IMR-90 (cell line): Measurements from ENCODE around the gene ITSN1.

ENCODE experiments used
- BHLHE40 ChIP-seq: fragments of 150-350 bp; IDR thresholded peaks from 2 replicates; pipeline ENCODE4 v1.6.1; 2016; ENCODE audit warnings: mild to moderate bottlenecking, low read depth, low read length
- CEBPB ChIP-seq: IDR thresholded peaks from 2 replicates; pipeline ENCODE4 v1.6.1; 2012; ENCODE audit warnings: low read depth, low read length, improper control_type of control experiment
- FOS ChIP-seq: fragments of 150-350 bp; IDR thresholded peaks from 2 replicates; pipeline ENCODE4 v1.6.1; 2016; ENCODE audit warnings: low read depth, low read length
- MAFK ChIP-seq: IDR thresholded peaks from 2 replicates; pipeline ENCODE4 v1.6.1; 2012; ENCODE audit warnings: low read depth, low read length, improper control_type of control experiment
- MAZ ChIP-seq: IDR thresholded peaks from 2 replicates; pipeline ENCODE4 v1.6.1; 2012; ENCODE audit warnings: low read depth, mild to moderate bottlenecking, low read length, improper control_type of control experiment, moderate library complexity, borderline replicate concordance
- MXI1 ChIP-seq: IDR thresholded peaks from 2 replicates; pipeline ENCODE4 v1.6.1; 2012; ENCODE audit warnings: low read depth, mild to moderate bottlenecking, low read length, moderate library complexity, borderline replicate concordance
- NFE2L2 ChIP-seq: fragments of 150-350 bp; IDR thresholded peaks from 2 replicates; pipeline ENCODE4 v1.6.1; 2016; ENCODE audit warnings: low read depth, mild to moderate bottlenecking, low read length
- POLR2A ChIP-seq: IDR thresholded peaks from 2 replicates; pipeline ENCODE4 v1.6.1; 2012; ENCODE audit warnings: mild to moderate bottlenecking, low read depth, low read length
- RAD21 ChIP-seq: IDR thresholded peaks from 2 replicates; pipeline ENCODE4 v1.6.1; 2012; ENCODE audit warnings: low read length, improper control_type of control experiment
- RCOR1 ChIP-seq: IDR thresholded peaks from 2 replicates; pipeline ENCODE4 v1.6.1; 2012; ENCODE audit warnings: mild to moderate bottlenecking, low read length, improper control_type of control experiment; ENCODE audit not compliant: insufficient replicate concordance
- RFX5 ChIP-seq: IDR thresholded peaks from 2 replicates; pipeline ENCODE4 v1.8.0; 2012; ENCODE audit warnings: low read depth, mild to moderate bottlenecking, low read length, moderate library complexity
- SMC3 ChIP-seq: fragments of 150-350 bp; IDR thresholded peaks from 2 replicates; pipeline ENCODE4 v1.6.1; 2016; ENCODE audit warnings: low read depth, mild to moderate bottlenecking, antibody characterized with exemption, low read length, moderate library complexity
- TF ChIP-seq, protein P1 (sequence below): conservative IDR thresholded peaks from 2 replicates; pipeline ENCODE4 v1.5.1; 2012; ENCODE audit warnings: mild to moderate bottlenecking, low read depth, low read length, improper control_type of control experiment

DNA sequence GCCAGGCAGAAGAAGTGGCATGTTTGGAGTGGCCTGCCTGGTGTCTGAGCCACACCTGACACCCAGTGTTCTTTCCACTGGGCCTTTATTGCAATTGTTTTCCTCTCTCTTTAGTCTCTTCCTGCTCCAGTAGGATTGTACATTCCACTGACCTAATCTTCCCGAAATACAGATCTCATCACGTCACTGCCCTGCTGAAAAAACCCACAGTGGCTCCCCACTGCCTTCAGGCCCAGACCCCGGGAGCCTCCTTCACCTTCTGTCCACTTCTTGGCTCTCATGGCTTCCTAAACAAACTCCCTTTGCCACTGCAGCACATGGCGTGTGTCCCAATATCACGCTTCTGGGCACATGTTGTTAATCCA, 298.6 kb downstream of the ITSN1 start:
- no peak for TF ChIP-seq FOS
- TF ChIP-seq, protein P1, sequence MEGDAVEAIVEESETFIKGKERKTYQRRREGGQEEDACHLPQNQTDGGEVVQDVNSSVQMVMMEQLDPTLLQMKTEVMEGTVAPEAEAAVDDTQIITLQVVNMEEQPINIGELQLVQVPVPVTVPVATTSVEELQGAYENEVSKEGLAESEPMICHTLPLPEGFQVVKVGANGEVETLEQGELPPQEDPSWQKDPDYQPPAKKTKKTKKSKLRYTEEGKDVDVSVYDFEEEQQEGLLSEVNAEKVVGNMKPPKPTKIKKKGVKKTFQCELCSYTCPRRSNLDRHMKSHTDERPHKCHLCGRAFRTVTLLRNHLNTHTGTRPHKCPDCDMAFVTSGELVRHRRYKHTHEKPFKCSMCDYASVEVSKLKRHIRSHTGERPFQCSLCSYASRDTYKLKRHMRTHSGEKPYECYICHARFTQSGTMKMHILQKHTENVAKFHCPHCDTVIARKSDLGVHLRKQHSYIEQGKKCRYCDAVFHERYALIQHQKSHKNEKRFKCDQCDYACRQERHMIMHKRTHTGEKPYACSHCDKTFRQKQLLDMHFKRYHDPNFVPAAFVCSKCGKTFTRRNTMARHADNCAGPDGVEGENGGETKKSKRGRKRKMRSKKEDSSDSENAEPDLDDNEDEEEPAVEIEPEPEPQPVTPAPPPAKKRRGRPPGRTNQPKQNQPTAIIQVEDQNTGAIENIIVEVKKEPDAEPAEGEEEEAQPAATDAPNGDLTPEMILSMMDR, result no peak
- no peak for TF ChIP-seq RAD21
- TF ChIP-seq POLR2A, result no peak
- TF ChIP-seq RCOR1, result no peak
- no peak for TF ChIP-seq MXI1
- TF ChIP-seq NFE2L2, result no peak
- TF ChIP-seq RFX5, result no peak
- TF ChIP-seq SMC3, result no peak
- no peak for TF ChIP-seq BHLHE40
- TF ChIP-seq CEBPB, result no peak
- TF ChIP-seq MAFK, result no peak
- TF ChIP-seq MAZ, result no peak
